Body of pancreas (tissue), 4 donors: ENCODE data around the gene BICD1. TPM values are rescaled to one million over a fixed set of nuclear protein-coding genes. Genes with fewer than 3 reads are reported as not detected.
A peak's percentile ranks its signal among the peaks of the same experiment; 100 is the strongest.

ENCODE experiments used
- ATAC-seq: fragments of 150-250 bp; one replicate; pipeline ENCODE4 v1.9.1; 2016
- DNase-seq, 4 donors: peaks; one replicate each; pipeline ENCODE4 v3.0.0-alpha.2; 2019
- H3K27ac ChIP-seq, 4 donors: fragments of 200-600 bp; sonication (generic); 1 replicate in 3 of 4; 2 replicates in 1 of 4; pipeline versions ENCODE4 v1.5.1 to v1.6.1; 2016 to 2019; ENCODE audit warnings: mild to moderate bottlenecking in 1 of 4, mixed read lengths in 1 of 4, moderate library complexity in 1 of 4
- H3K27me3 ChIP-seq, 2 donors: fragments of 200-600 bp; sonication (generic); one replicate each; pipeline ENCODE4 v1.6.0; 2016; ENCODE audit warnings: mild to moderate bottlenecking in 1 of 2
- H3K36me3 ChIP-seq, 2 donors: fragments of 200-600 bp; sonication (generic); replicated peaks in 1 of 2; 2 replicates each; pipeline ENCODE4 v1.5.1; 2016; ENCODE audit warnings: low read depth in 2 of 2; ENCODE audit not compliant: insufficient read depth in 1 of 2
- H3K4me1 ChIP-seq: fragments of 200-600 bp; sonication (generic); one replicate; pipeline ENCODE4 v1.6.0; 2016
- H3K4me3 ChIP-seq, 2 donors: fragments of 200-600 bp; sonication (generic); 1 replicate in 1 of 2; 2 replicates in 1 of 2; pipeline ENCODE4 v1.5.1; 2016 to 2019
- H3K9me3 ChIP-seq, 3 donors: fragments of 200-600 bp; sonication (generic); 1 replicate in 2 of 3; 2 replicates in 1 of 3; pipeline ENCODE4 v1.5.1; 2016
- CTCF ChIP-seq, 7 experiments: fragments of 450-650 bp in 4 of 7; fragments of 200-600 bp in 3 of 7; sonication (generic) in 3 of 7; IDR thresholded peaks; one replicate each; pipeline ENCODE4 v1.5.1; 2016 to 2019; ENCODE audit warnings: antibody characterized with exemption in 7 of 7
- POLR2A ChIP-seq, 3 donors: fragments of 450-650 bp; IDR thresholded peaks; one replicate each; pipeline ENCODE4 v1.6.1; 2016; ENCODE audit warnings: antibody characterized with exemption in 3 of 3, mild to moderate bottlenecking in 2 of 3
- WGBS, 2 donors: methylation state at CpG; one replicate each; pipeline ENCODE4 v1.1.5; 2017; 5-methylcytosine and 5-hydroxymethylcytosine counted together
- intact Hi-C: fragments of 100-400 bp; cut with DNase I; formaldehyde crosslinking; loops from one replicate; pipeline ENCODE4 v1.15.1; 2023
- total RNA-seq, 2 donors: library from RNA; depleted of rRNA; stranded (reverse); fragments of >200 nt; gene quantifications; one replicate each; pipeline ENCODE4 v1.1.0, GENCODE V29; 2016

Gene BICD1
- total RNA-seq, 2 donors from 2014 or later = 3.0 to 6.2 TPM

DNA sequence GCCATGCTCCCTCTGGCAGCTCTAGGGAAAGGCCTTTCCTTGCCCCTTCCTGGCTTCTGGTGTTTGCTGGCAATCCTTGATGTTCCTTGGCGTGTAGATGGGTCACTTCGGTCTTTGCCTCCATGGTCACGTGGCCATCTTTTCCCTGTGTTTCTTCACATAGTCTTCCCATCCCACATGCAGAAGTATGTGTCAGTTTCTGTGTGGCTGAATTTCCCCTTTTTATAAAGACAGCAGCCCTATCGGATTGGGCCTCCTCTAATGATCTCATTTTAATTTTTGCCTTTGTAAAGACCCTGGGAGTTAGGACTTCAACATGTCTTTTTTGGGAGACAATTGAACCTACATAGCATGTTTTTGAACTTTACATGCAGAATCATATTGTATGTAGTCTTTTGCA lies 185.5 kb downstream of the BICD1 start:
- H3K9me3 ChIP-seq = no peaks in the 10 kb centered on the region
- peaks cover 9% of the 10 kb centered on the region for H3K4me1 ChIP-seq
- 78 to 88% methylated on average over 4 of the region's 4 CpGs for WGBS, 2 donors
- DNase-seq = no peak
- ATAC-seq = no peak
- H3K4me3 ChIP-seq = no peak overlapping the region
- no peaks in the 10 kb centered on the region for H3K27me3 ChIP-seq
- no peak overlapping the region for H3K27ac ChIP-seq
- TF ChIP-seq CTCF (IDR thresholded peaks at IDR 0.05) (no peak), POLR2A (IDR thresholded peaks at IDR 0.05) (no peak)
- H3K36me3 ChIP-seq = no peaks in the 10 kb centered on the region
- intact Hi-C loops = no loop called here

GRCh38 chr12:32293808-32294419 lies 187.3 kb downstream of the BICD1 start:
- Histone ChIP-seq H3K36me3 (no peaks in the 10 kb centered on the region), H3K4me3 (no peak overlapping the region), H3K4me1 (peaks cover 11% of the 10 kb centered on the region), H3K9me3 (no peaks in the 10 kb centered on the region), H3K27ac (no peak overlapping the region), H3K27me3 (no peaks in the 10 kb centered on the region)
- DNase-seq (no peak), ATAC-seq (no peak)
- intact Hi-C loops = no loop called here
- TF ChIP-seq POLR2A (IDR thresholded peaks at IDR 0.05) (no peak), CTCF (IDR thresholded peaks at IDR 0.05) (no peak)
- WGBS, 2 donors = 88 to 93% methylated on average over 6 of the region's 6 CpGs

- peak overlapping the region in 2 of 4 donors; percentile 27 to 52 for H3K27ac ChIP-seq
- 21 to 27% methylated on average over 4 of the region's 4 CpGs for WGBS, 2 donors
- no peaks in the 10 kb centered on the region for H3K9me3 ChIP-seq
- intact Hi-C loops = no loop called here
- DNase-seq = peak; percentile 18 to 55 (median 42)
- H3K27me3 ChIP-seq = no peaks in the 10 kb centered on the region
- ATAC-seq = peak; percentile 83
- no peak overlapping the region for H3K4me3 ChIP-seq
- no peaks in the 10 kb centered on the region for H3K36me3 ChIP-seq
- H3K4me1 ChIP-seq = peaks cover 11% of the 10 kb centered on the region
- no peak for TF ChIP-seq CTCF (IDR thresholded peaks at IDR 0.05)
Measured at GRCh38 chr12:32296567-32296966, 189.9 kb downstream of the BICD1 start.

- intact Hi-C loops = no loop called here
- ATAC-seq (no peak), DNase-seq (no peak)
- no peaks in the 10 kb centered on the region for H3K9me3 ChIP-seq
- no peaks in the 10 kb centered on the region for H3K36me3 ChIP-seq
- H3K4me1 ChIP-seq = peaks cover 11% of the 10 kb centered on the region
- TF ChIP-seq CTCF (IDR thresholded peaks at IDR 0.05) = no peak
- WGBS, 2 donors = 70 to 76% methylated on average over 3 of the region's 3 CpGs
- H3K27me3 ChIP-seq = no peaks in the 10 kb centered on the region
- no peak overlapping the region for H3K27ac ChIP-seq
- H3K4me3 ChIP-seq = no peak overlapping the region
Measured at GRCh38 chr12:32298917-32299316, 192.3 kb downstream of the BICD1 start.

GRCh38 chr12:32301216-32301615 lies 194.6 kb downstream of the BICD1 start:
- Histone ChIP-seq H3K4me3 (no peak overlapping the region), H3K4me1 (peaks cover 11% of the 10 kb centered on the region), H3K9me3 (no peaks in the 10 kb centered on the region), H3K27ac (no peak overlapping the region), H3K36me3 (no peaks in the 10 kb centered on the region), H3K27me3 (no peaks in the 10 kb centered on the region)
- DNase-seq (no peak), ATAC-seq (no peak)
- WGBS, 2 donors = 86 to 93% methylated on average over 5 of the region's 5 CpGs
- intact Hi-C loops = loop anchor here (10.0 kb wide), 2 partner anchors 236 to 656 kb away; no protein-coding TSS in a partner anchor
- TF ChIP-seq POLR2A (IDR thresholded peaks at IDR 0.05) (no peak), CTCF (IDR thresholded peaks at IDR 0.05) (no peak)
